HG02885 (cell line): Measurements from ENCODE around the gene KIF16B.

ENCODE experiments used
- ATAC-seq: cut with Tn5 transposase; IDR thresholded peaks from one replicate; pipeline ENCODE4 v1.9.1; 2021; ENCODE audit warnings: mild to moderate bottlenecking; ENCODE audit not compliant: unreplicated experiment, poor library complexity

KIF16B gene

DNA sequence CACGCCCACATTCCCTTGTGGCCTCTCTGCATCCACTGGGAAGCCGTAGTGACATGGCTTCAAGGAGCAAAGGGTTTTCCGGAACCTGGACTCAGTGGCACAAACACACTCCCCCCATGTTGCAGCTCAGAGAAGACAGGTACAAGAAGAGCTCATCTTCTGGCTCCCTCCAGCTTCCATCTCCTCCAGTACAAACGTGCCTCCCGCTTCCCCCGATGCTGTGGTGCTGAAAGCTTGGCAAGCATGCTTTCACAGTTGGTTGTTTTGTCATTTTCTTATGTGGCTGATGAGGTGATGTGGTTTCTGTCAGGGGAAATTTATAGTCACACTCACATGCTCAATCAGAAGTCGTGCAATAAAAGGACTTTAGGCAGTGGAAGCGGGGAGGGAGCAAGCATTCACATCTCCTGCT lies 258.5 kb downstream of the KIF16B start:
- peak; percentile 22 for ATAC-seq

DNA sequence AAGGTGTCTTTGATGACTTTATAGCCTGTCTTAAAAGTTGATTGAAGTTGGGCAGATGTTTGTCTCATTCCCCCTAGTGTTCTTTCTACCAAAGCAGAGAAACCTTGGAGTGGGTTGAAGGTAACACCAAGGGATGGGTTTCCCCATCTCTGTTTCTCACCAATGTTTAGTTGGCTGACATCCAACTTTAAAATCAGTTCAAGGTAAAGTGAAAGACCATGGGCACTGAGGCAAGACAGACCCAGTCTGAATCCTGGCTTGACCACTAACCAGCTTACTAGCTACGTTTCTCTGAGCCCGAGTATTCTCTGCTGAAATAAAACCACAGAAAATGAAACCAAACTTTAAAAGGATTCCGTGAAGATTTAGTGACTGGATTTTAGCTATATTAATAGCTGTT lies 258.9 kb downstream of the KIF16B start:
- peak; percentile 57 for ATAC-seq

DNA sequence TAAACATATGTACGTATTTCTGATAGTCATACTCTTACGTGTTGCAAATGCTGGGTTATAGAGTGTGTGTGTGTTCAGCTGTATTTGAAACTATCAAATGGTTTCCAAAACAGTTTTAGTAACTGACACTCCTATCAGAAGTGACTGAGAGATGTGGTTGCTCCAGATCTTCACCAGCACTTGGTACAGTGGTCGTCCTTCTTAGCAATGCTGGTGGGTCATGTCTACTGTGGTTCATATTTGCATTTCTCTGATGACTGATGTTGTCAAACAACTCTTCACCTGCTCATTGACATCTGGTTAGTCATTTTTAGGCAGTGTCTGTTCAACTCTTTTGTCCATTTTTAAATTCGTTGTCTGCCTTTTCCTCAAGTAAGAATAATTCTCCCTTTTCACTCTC lies 259.3 kb downstream of the KIF16B start:
- peak; percentile 19 for ATAC-seq

DNA sequence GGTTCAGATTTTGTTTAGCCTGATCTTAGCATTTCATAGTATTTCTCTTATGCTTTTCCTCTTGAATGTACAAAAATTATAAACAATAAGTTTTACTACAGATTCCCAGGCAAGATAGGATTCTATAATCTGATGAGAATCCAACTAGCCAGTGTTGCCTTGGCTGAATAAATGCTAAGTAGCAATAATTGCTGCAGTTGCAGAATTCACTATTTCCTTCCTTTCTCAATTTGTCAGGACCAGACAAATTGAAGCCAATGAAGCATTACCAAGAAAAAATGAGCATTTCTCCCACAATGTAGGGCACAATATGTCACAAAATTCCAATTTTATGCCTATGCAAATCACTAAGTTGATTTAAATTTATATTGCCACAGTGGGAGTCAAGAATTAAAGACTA lies 260.2 kb downstream of the KIF16B start:
- ATAC-seq = no peak

DNA sequence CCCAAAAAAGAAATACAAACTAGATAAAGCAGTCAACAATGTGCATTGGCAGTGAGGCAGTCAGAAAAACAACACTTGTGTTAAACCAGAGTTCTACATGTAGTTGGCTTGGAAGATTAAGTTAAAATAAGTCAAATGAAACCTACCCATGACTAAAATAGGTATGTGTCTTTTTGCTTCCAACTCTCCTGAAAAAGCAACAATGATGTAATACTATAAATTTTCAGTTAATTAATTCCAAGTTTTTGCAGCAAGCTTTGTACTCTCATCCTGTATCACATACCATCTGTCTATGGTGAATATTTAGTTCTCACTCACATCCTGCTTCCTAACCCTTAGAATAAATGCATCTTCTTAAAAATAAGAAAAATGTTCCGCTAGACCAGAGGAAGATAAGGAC lies 261.5 kb downstream of the KIF16B start:
- ATAC-seq = no peak

DNA sequence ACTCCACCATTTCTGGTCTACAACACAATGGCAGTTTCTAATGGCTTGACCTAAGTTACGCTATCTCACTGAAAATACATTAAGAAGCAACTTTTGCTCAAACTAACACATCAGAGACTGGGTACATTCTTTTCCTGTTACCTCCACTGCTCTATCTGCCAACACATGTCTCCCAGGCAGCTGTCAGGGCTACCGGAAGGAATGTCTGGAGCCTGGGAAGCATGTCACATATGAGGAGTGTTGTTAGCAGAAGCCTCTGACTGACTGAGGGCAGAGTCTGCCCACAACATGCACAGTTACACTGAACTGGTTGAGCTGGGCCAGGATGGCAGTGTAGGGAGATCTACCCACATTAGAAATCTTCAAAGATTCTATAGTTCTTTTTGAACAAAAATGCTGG lies 264.5 kb downstream of the KIF16B start:
- no peak for ATAC-seq

DNA sequence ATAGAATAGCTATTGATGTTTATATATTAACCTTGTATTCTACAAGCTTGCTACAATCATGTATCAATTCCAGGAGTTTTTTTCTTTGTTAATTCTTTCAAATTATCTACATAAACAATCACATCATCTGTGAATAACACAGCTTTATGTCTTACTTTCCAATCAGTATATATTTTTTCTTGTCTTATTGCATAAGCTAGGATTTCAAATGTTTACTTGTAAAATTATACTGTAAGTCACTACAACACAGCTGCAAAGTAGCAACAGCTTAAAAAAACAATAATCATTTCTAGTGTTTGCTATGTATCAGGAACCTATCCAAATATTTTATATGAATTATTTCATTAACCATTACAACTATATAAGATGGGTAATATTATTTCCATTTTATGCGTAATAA lies 270.4 kb downstream of the KIF16B start:
- ATAC-seq = no peak

DNA sequence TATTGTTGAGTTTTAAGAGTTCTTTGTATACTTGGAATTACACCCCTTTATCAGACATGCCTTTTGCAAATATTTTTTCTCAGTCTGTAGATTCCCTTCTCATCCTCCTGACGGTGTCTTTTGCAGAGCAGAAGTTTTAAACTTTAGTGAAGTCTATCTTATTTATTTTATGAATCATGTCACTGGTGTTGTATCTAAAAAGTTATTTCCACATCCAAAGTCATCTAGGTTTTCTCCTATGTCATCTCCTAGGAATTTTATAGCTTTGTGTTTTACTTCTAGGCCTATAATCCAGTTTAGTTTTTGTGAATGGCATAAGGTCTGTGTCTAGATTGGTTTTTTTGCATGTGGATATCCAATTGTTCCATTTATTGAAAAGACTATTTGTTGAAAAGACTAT lies 271.3 kb downstream of the KIF16B start:
- no peak for ATAC-seq

DNA sequence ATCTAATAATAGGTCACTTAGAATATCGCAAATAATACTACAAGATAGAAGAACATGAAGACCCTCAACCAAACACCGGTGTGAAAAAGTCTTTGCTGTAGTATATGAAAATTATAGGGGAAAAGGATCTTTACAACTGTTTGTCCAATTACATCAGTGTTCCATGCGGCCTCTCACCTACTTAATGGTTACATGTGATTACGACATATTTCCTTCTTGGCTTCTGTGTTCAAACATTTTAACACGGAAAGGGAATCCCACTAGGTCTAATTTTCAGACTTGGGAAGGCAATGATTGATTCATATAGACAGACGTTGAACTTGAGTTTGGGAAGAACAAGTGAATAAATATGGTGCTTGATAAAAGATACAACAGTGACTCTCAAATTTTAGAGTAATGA lies 273.4 kb downstream of the KIF16B start:
- ATAC-seq = no peak

DNA sequence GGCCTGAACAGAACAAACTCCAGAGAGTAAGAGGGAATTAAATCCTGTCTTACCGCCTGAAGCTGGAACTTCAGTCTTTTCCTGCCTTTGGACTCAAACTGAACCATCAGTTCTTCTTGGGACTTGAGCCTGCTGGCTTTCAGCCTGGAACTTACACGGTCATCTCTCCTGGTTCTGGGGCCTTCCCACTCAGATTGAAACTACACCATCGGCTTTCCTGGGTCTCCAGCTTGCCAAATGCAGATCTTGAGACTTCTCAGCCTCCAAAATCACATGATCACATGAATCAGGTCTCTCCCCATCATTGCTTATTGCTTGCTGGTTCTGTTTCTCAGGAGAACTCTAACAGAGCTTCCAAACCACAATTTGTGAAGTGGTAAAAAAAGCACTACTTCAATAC lies 276.3 kb downstream of the KIF16B start:
- ATAC-seq = no peak

DNA sequence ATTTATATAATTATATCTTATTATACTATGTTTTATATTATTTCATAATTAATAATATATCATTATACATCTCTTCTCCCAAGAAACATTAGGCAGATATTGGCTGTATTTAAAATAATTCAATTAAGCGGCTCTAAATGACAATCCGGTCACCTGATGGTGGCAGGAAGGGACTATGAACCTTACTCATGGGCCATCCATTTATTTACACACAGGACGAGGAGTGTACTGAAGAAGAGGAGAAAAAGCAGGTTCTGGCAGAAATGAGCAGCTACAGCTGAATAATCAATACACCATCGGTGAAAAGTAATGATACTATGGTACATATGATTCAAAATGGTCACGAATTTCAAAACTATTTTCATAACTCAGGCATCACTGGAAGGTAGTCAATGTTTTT lies 277.7 kb downstream of the KIF16B start:
- no peak for ATAC-seq

DNA sequence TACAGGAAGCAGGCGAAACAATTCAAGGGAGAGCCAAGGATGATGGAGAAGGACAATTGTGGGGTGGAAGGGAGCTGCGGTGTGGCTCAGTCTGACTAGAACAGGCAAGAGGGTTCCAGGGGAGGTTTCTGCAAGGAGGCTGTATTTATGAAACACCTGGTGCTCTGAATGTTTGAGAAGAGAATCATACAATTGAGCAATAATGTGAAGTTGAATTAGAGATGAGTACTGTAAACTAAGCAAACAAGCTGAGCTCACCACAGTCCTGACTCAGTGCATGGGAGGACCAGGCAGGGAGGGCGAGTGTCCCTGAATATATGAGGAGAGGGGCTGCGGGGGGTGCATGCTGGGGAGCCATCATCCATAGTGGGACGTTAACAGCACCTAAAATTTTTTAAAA lies 279.7 kb downstream of the KIF16B start:
- no peak for ATAC-seq

DNA sequence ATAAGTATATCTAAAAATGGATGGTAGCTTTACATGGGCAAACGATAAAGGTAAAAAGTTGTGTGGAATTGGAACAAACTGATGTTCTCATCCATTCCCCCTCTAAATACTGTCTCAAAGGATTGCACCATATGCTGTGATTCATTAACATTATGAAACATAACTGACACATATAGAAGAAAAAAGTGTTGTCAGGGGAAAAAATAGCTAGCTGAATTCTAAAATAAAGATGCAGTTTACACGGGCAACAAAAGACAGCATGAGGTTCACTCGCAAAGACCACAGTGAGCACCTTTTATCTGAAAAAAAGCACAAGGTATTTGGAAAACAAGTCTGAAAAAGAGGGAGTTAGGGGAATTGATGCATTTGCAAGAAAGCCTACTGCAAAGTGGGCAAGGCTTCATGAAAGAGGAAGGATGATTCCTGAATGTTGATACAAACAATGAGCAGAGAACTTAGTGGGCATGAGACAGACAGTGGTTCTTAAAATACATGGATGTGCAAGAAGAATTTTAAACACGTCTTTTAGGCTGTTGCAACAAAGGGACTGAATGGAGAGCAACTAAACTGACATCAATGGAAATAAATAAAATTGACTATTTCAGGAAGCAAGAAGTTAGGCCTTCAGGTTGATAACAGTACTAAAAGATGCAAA lies 280.9 kb downstream of the KIF16B start:
- no peak for ATAC-seq

DNA sequence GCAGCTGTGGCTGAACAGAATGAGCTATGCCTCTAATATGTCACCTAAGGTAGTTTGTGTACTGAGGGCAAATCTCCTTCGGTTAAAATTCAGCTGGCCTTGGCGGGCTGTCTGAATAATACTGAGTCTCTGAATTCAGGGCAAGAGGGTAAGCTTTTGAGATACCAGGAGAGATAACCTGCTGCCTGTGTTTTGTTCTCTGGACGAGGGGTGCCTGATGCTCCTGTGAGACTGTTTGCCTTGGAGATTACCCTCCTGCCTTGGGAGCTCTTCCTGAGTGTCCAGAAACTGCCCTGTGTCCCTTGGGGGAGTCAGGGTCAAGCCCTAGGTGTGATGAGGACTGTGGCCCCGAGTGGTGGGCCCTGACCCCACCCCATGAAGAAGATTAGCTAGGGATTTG lies 282.9 kb downstream of the KIF16B start:
- ATAC-seq = no peak

DNA sequence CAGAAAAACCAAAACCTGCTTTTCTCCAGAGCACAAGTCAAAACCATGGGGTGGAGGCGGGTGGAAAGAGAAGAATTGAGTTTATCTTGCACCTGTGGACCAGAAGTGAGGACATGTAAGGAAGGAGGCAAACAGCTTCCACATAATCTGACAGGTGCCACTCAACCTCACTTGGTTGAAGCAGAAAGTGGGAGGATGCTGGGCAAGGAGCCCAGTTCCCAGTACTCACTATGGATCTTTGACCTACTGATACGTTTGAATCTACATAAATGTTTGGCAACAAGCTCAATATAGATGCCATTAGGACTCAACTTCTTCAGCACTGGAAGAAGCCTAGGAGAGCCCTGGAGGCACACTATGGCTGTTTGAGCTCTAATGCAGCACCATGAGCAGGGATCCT lies 285.5 kb downstream of the KIF16B start:
- ATAC-seq = no peak

DNA sequence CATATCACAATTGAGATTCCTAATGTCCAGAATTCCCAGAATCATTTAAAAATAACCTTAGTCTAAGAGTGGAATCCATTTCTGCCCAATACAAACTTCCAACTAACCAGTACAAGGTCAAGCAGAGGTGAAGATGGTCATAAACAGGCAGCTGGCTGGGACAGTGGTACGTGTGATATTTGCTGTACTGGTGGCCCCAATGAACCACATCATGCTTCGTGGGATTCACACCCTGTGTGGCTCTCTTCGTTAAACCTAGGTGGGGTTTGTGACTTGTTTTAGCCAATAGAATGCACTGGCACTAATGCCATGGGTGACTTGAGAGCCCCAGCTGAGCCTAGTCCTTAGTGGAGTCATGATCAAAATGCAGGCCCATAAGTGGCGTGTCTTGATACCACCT lies 286.6 kb downstream of the KIF16B start:
- ATAC-seq = no peak

DNA sequence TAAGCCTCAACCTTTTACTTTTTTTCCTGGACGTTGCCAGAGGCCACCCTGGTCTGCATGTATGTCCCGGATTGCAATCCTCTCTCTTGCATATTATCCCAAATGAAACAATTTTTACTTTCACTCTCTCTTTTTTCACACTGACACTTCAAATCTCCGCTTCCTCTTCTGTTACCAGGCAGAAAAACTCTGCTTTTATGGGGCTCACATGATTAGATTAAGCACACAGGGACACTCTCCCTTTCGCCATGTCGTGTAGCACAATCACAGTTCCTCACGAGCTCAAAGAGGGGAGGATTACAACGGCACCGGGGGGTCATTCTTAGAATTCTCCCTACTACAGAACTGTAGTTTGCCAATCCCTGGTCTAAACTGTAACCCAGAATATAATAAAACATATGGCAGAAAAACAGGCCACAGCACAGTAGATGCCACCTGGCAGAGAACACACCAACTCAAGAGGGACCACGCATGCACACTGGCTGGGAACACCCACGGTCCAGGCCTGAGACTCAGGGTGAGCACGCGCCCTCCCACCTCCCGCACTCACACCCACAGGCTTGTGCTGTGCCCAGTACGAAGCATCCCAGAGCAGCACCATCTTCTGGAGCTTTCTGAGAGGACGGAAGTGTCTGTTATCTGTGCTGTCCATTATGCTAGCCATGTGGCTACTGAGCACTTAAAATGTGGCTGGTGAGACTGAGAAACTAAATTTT lies 288.7 kb downstream of the KIF16B start:
- ATAC-seq = no peak

DNA sequence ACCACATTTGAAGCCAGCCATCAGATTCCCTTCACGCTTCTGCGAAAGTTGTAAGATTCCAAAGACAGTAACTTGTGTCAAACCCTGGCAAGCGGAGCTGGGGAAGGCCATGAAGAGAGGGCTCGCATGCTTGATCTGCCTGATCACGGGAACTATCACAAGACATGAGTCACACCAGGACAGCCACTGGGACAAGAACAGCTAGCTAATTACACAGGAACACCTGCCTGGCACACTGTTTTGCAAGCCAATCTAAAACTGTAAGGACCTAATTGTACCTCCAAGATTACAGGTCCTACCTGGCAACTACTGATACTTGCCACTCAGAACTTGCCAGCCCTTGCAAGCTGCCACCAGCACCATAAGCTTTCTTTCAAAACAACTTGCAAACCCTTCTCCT lies 289.3 kb downstream of the KIF16B start:
- no peak for ATAC-seq

DNA sequence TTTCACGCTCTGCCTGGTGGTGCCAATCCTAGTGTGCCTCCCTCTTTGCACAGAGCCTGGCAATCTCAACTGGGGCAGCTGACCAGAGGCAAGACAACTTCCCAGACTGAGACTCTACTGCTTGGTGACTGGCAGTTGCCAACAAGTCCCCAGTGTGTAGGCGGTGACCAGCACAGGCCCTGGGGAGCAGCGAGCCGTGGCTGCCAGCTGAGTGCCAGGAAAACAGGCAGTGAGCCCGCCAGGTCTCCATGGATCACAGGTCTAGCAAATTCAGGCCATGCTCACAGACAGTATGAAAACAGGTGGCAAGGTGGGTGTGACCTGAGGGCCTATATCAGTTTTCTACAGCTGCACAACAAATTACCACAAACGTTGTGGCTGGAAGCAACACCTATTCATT lies 289.9 kb downstream of the KIF16B start:
- ATAC-seq = no peak

DNA sequence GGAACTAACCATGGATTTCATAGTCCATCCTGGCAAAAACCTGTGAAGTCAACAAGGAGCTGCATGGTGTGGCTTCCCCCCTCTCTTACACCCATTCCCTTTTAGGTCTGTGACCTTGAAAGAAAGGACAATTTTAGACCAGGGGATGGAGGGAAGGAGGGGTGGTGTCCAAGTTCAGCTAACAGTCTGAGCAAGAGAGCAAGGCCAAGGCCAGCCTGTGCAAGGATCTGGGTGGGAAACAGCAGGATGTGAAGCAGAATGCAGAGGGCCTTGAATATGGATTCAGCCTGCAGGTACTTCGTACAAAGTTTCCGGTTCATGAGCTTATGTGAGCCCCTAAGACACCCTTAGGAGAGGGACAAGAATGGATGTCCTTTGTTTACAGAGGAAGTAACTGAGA lies 293.0 kb downstream of the KIF16B start:
- ATAC-seq = no peak

DNA sequence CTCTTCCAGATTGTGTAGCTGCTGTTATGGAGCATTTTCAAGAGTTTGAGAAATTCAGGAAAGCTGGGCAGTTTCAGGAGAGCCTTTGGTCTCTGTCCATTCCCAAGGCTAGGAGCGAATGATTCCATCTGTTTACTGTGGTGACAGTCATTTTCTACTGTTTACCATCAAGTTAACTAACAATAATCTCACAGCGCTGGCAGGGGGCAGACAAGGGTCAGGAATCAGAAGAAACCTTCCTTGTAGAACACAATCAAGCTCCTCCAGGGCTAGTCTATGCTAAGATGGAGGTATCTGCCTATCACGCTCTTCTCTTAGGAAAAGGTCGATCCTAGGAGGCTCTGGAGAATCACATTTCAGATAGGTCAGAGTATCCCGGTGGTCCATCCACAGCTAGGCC lies 293.9 kb downstream of the KIF16B start:
- ATAC-seq = no peak

DNA sequence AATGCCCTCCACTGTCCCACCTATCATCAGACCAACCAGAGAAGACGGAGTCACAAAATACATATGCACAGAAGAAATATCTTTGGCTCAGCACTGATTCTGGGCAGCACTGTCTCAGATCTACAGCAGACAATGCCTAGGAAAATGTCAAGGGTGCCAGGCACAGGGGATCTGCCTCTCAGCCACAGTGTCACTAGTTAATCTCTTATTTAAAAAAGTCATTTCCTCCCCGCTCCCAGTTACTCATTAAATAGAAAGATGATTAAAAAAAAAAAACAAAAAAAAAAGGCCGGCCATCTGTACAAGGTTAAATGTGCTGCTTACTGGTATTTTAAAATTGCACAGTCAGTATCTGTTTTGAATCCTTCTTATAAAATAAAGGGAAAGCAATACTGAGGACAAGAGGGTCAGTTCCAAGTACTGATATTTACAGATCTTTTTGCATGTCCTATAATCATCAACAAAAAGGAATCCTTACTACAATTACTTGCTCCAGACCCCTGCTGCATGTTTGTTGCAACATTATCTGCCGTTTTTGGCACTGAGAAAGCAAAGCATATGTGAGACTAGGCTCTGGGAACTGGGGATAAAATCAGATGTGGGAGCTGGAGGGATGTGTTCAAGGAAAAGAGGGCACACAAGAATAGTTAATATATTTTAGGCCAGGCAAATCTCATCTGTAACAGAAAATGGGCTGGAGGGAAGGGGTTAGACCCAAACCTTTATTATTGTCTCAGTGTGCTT lies 299.3 kb downstream of the KIF16B start:
- no peak for ATAC-seq
